ENCODE data around the gene PHAF1.

Gene PHAF1

DNA sequence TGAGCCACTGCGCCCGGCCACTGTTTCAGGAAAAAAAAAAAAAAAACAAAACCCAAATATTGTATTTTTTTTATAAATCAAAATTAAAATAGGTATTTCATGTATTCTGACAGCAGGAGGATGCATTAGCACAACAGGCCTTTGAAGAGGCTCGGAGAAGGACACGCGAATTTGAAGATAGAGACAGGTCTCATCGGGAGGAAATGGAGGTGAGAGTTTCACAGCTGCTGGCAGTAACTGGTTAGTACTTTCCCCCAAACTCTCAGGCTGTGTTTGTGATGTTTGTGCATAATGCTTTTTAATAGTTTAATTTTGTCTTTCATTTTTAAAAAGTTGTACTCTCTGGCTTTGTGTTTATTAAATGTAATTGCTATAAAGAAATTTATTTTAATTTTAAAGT is 27.6 kb upstream of the PHAF1 start:
- DNase-seq (ENCODE audit: low read depth), result no peak

DNA sequence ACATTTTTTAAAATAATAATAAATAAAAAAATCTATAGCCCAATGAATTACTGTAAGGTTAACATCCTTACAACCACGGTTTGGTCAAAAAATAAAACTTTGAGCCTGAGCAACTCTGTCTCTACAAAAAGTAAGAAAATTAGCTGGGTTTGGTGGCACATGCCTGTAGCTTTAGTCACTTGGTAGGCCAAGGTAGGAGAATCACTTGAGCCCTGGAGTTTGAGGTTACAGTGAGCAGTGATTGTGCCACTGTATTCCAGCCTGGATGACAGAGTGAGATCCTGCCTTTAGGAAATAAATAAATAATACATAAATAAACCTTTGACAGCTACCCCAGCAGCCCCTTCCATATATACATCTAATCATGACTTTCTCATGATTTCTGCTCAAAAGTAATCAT is 26.9 kb upstream of the PHAF1 start:
- no peak for DNase-seq (ENCODE audit: low read depth)
- H3K4me3 ChIP-seq (ENCODE audit: low read depth, low read length), result no peak overlapping the region
- TF ChIP-seq, protein P1, sequence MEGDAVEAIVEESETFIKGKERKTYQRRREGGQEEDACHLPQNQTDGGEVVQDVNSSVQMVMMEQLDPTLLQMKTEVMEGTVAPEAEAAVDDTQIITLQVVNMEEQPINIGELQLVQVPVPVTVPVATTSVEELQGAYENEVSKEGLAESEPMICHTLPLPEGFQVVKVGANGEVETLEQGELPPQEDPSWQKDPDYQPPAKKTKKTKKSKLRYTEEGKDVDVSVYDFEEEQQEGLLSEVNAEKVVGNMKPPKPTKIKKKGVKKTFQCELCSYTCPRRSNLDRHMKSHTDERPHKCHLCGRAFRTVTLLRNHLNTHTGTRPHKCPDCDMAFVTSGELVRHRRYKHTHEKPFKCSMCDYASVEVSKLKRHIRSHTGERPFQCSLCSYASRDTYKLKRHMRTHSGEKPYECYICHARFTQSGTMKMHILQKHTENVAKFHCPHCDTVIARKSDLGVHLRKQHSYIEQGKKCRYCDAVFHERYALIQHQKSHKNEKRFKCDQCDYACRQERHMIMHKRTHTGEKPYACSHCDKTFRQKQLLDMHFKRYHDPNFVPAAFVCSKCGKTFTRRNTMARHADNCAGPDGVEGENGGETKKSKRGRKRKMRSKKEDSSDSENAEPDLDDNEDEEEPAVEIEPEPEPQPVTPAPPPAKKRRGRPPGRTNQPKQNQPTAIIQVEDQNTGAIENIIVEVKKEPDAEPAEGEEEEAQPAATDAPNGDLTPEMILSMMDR (IDR thresholded peaks at IDR 0.05; ENCODE audit: low read depth, low read length, missing control alignments), result no peak

More for the DNA sequence above, 27.6 kb upstream of the PHAF1 start:
- TF ChIP-seq, protein P1 (IDR thresholded peaks at IDR 0.05; ENCODE audit: low read depth, low read length, missing control alignments), result no peak
- H3K4me3 ChIP-seq (ENCODE audit: low read depth, low read length), result no peak overlapping the region

DNA sequence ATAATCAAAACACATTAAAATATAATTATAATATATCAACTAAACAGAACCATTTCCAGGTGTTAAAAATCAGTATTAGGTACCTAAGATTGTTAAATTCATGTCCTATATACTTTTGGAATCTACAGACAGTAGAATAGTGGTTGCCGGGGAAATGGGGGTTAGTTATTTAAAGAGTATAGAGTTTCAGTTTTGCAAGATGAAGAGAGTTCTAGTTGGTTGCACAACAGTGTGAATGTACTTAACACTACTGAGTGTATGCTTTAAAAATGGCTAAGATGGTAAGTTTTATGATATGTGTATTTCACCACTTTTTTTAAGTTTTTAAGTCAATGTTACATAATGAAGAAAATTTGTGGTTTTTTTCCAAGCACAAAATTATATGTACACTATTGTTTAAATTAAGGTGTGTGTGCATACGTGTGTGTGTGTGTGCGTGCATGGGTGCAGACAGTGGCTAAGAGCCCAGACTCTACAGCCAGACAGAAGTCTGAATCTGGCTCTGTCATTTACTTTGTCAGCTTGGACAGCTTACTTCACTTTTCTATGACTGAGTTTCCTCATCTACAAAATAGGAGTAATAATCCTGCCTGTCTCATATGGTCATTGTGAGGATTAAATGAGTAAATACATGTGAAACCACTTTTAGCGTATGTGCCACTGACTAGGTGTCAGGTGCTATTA is 25.3 kb upstream of the PHAF1 start:
- TF ChIP-seq, protein P1 (IDR thresholded peaks at IDR 0.05; ENCODE audit: low read depth, low read length, missing control alignments), result no peak
- DNase-seq (ENCODE audit: low read depth), result no peak

DNA sequence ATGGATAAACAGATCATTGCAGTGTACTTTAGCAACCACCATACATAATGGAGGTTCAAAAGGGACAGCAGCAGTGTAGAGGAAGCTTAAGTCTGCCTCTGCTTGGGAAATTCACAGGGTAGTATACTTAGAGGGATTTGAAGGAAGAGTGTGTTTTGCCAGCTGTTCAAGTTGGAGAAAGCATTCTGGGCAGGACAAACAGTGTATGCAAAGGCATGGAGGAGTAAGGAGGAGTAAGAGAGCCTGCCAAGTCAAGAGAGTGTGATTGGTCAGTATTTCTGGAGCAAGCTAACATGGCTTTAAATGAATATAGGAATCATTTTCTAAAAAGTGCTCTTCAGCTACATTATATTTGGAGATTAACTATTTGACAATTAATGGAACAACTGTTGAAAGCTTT is 22.9 kb upstream of the PHAF1 start:
- no peak overlapping the region for H3K4me3 ChIP-seq (ENCODE audit: low read depth, low read length)
- no peak for DNase-seq (ENCODE audit: low read depth)
- TF ChIP-seq, protein P1 (IDR thresholded peaks at IDR 0.05; ENCODE audit: low read depth, low read length, missing control alignments), result no peak

More for the DNA sequence above, 25.3 kb upstream of the PHAF1 start:
- H3K4me3 ChIP-seq (ENCODE audit: low read depth, low read length), result no peak overlapping the region

DNA sequence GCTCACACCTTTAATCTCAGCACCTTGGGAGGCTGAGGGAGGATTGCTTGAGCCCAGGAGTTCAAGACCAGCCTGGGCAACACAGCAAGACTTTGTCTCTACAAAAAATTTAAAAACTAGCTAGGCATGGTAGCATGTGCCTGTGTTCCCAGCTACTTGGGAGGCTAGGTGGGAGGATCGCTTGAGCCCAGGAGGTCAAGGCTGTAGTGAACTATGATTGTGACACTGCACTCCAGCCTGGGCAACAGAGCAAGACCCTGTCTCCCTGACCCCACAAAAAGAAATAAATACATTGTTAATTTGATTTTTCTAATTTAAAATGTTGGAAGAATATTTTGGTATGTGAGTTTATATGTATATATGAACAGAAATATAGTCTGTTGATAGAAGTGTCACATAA is 22.4 kb upstream of the PHAF1 start:
- H3K4me3 ChIP-seq (ENCODE audit: low read depth, low read length), result no peak overlapping the region
- TF ChIP-seq, protein P1 (IDR thresholded peaks at IDR 0.05; ENCODE audit: low read depth, low read length, missing control alignments), result no peak

DNA sequence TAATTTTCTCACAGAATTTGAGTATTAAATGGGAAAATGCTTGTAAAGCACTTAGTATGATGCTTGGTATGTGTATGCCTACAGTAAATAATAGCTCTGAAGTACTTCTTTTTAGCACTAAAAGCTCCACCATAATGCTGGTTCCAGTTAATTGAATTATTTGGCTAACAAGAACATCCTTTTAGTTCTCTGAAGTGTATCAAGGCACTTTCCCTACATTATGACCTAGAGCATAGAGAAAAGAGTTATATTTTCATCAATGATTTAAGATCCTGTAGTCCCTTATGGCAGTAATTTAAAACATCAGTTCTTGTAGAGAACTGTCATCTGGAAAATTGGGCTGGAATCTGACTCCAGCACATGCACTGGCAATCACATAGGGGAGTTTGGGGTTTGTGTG is 21.9 kb upstream of the PHAF1 start:
- TF ChIP-seq, protein P1 (IDR thresholded peaks at IDR 0.05; ENCODE audit: low read depth, low read length, missing control alignments), result no peak
- DNase-seq (ENCODE audit: low read depth), result no peak
- no peak overlapping the region for H3K4me3 ChIP-seq (ENCODE audit: low read depth, low read length)

More for the DNA sequence above, 22.4 kb upstream of the PHAF1 start:
- no peak for DNase-seq (ENCODE audit: low read depth)

DNA sequence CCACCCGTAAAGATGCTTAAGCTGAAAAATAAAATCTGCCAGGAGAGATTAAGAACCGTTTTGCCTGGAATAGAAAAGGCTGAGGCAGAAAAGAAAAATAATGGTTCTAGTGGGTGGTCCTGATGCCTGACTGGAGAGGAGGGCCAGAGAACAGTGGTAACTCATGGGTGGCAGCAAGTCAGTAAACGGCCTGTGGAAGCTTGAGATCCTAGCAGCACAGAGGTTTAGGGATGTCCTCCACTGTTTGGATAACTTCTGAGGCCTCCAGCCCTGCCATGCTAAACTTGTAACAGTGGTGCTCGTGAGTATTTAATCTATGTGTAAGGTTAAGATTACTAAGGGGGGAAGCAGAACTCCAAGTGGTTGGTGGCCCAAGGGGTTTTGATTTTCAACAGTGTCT is 21.2 kb upstream of the PHAF1 start:
- no peak overlapping the region for H3K4me3 ChIP-seq (ENCODE audit: low read depth, low read length)
- TF ChIP-seq, protein P1 (IDR thresholded peaks at IDR 0.05; ENCODE audit: low read depth, low read length, missing control alignments), result no peak
- no peak for DNase-seq (ENCODE audit: low read depth)
